Peyer's patch (tissue), 4 donors: Measurements from ENCODE around the gene MEIS1.

Experiments
- CTCF ChIP-seq, 6 experiments: fragments of 450-650 bp in 4 of 6; fragments of 200-600 bp in 2 of 6; sonication (generic) in 1 of 6; IDR thresholded peaks; one replicate each; pipeline ENCODE4 v1.5.1; 2017 to 2019; ENCODE audit warnings: antibody characterized with exemption in 6 of 6, mild to moderate bottlenecking in 3 of 6, moderate library complexity in 1 of 6
- POLR2A ChIP-seq, 2 donors: fragments of 450-650 bp; IDR thresholded peaks; one replicate each; pipeline ENCODE4 v1.5.1; 2017; ENCODE audit warnings: antibody characterized with exemption in 2 of 2, mild to moderate bottlenecking in 2 of 2, moderate library complexity in 2 of 2

GRCh38 chr2:66587216-66587615, 152.3 kb downstream of the MEIS1 start:
- TF ChIP-seq CTCF (IDR thresholded peaks at IDR 0.05), result peak in 2 of 6 experiments; percentile 14 to 21
- no peak for TF ChIP-seq POLR2A (IDR thresholded peaks at IDR 0.05)
